Lower leg skin (tissue), 4 donors: Measurements from ENCODE around the gene GAK. TPM values are rescaled to one million over a fixed set of nuclear protein-coding genes. Genes with fewer than 3 reads are reported as not detected.

Experiments
- DNase-seq, 2 donors: peaks; one replicate each; pipeline ENCODE4 v3.0.0-alpha.2; 2019; ENCODE audit warnings: low spot score in 2 of 2
- H3K4me3 ChIP-seq: fragments of 200-600 bp; sonication (generic); 2 replicates; pipeline ENCODE4 v1.5.1; 2017; ENCODE audit warnings: mild to moderate bottlenecking, low read depth; ENCODE audit not compliant: poor library complexity, severe bottlenecking
- CTCF ChIP-seq, 3 donors: fragments of 450-650 bp; IDR thresholded peaks; one replicate each; pipeline ENCODE4 v1.5.1; 2016; ENCODE audit warnings: antibody characterized with exemption in 3 of 3, mild to moderate bottlenecking in 3 of 3, moderate library complexity in 2 of 3
- POLR2A ChIP-seq, 2 donors: fragments of 450-650 bp; IDR thresholded peaks; one replicate each; pipeline ENCODE4 v1.6.1; 2016 to 2017; ENCODE audit warnings: antibody characterized with exemption in 2 of 2, mild to moderate bottlenecking in 1 of 2, moderate library complexity in 1 of 2
- WGBS, 2 donors: methylation state at CpG; one replicate each; pipeline ENCODE4 v1.1.5; 2018; 5-methylcytosine and 5-hydroxymethylcytosine counted together
- intact Hi-C: fragments of 100-400 bp; cut with DNase I; formaldehyde crosslinking; loops from one replicate; pipeline ENCODE4 v1.15.0; 2023; ENCODE audit warnings: low total_unique reads
- total RNA-seq, 4 donors: library from RNA; depleted of rRNA; stranded (reverse); fragments of >200 nt; gene quantifications; one replicate each; pipeline ENCODE4 v1.1.0, GENCODE V29; 2016

The GAK gene
- total RNA-seq, 4 donors from 2014 or later: 94.7 to 154 (median 108) TPM

GRCh38 chr4:836003-836511 lies 96.1 kb downstream of the GAK start:
- intact Hi-C loops: no loop called here
- TF ChIP-seq CTCF (IDR thresholded peaks at IDR 0.05) (no peak), POLR2A (IDR thresholded peaks at IDR 0.05) (no peak)
- H3K4me3 ChIP-seq: no peak overlapping the region
- no peak for DNase-seq
- 93% methylated on average over 32 of the region's 32 CpGs for whole genome bisulfite sequencing, 2 donors

- DNase-seq: no peak
- H3K4me3 ChIP-seq: no peak overlapping the region
- 72 to 75% methylated on average over 29 to 31 of the region's 46 CpGs for WGBS, 2 donors
- no peak for TF ChIP-seq CTCF (IDR thresholded peaks at IDR 0.05)
- TF ChIP-seq POLR2A (IDR thresholded peaks at IDR 0.05): no peak
- intact Hi-C loops: no loop called here
These were observed 96.7 kb downstream of the GAK start for GRCh38 chr4:835148-836002.

DNA sequence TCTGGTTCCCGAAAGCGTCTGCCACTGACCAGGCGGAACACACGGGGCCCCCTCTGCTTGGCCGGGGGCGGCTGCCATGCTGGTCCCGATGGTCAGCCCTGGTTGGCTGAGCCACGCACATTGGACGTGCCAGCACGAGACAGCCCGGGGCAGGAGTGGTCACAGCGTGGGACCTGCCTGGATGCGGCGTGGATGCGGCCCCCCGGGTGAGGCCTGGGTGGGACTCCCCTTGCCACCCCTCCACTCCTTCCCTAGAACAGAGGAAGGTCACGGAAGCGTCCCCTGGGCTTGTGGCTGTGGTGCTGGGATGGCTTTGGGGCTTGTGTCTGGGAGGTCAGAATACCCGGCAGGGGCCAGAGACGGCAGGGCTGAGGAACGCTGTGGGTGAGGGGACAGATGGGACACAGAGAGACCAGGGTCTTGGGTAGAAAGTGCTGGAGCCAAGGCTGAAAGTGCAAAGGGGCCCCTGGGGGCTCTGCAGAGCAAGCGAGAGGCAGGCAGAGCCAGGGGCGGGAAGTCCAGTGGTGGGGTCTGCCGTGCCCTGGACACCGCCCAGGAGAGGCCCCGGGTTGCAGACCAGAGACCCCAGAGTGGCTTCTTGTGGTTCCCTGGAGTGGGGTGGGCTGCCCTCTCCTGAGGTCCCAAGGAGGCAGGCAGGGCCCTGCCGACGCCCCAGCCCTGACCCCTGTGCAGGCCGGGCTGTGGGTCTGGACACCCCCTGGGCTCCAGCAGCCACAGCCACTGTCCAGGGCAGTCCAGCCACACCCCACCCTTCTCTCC lies 97.6 kb downstream of the GAK start:
- intact Hi-C loops: no loop called here
- WGBS, 2 donors: 79 to 85% methylated on average over 24 to 29 of the region's 29 CpGs
- no peak for TF ChIP-seq POLR2A (IDR thresholded peaks at IDR 0.05)
- TF ChIP-seq CTCF (IDR thresholded peaks at IDR 0.05): no peak
- no peak overlapping the region for H3K4me3 ChIP-seq
- no peak for DNase-seq

- intact Hi-C loops: no loop called here
- TF ChIP-seq POLR2A (IDR thresholded peaks at IDR 0.05): no peak
- TF ChIP-seq CTCF (IDR thresholded peaks at IDR 0.05): no peak
- 61 to 66% methylated on average over 15 to 17 of the region's 18 CpGs for WGBS, 2 donors
- no peak overlapping the region for H3K4me3 ChIP-seq
- no peak for DNase-seq
These were observed 98.3 kb downstream of the GAK start for GRCh38 chr4:833731-834367.

DNA sequence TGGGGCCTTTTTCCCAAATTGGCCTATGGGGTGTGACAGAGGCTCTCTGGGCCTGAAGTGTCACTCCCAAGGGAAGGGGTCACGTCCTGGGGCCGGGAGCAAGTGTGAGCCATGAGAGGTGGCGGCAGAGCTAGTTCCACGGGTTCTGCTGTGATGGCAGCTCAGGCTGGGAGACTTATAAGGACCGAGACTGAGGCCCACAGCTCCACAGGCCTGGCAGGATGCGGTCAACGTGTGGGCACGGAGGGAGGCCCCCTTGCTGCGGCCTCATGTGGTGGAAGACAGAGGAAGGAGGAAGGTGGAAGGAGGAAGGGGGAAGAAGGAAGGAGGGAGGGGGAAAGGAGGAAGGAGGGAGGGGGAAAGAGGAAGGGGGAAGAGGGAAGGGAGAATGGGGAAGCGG lies 99.0 kb downstream of the GAK start:
- TF ChIP-seq POLR2A (IDR thresholded peaks at IDR 0.05): no peak
- TF ChIP-seq CTCF (IDR thresholded peaks at IDR 0.05): no peak
- intact Hi-C loops: no loop called here
- no peak for DNase-seq
- 64 to 70% methylated on average over 10 of the region's 10 CpGs for WGBS, 2 donors
- no peak overlapping the region for H3K4me3 ChIP-seq
